ENCODE results near the gene ZNF552.
"Not testable (repeated sequence)": the region's sequence is repeated elsewhere in the genome, so short reads cannot be mapped to it uniquely, and the experiment has no call there.

ZNF552 gene

DNA sequence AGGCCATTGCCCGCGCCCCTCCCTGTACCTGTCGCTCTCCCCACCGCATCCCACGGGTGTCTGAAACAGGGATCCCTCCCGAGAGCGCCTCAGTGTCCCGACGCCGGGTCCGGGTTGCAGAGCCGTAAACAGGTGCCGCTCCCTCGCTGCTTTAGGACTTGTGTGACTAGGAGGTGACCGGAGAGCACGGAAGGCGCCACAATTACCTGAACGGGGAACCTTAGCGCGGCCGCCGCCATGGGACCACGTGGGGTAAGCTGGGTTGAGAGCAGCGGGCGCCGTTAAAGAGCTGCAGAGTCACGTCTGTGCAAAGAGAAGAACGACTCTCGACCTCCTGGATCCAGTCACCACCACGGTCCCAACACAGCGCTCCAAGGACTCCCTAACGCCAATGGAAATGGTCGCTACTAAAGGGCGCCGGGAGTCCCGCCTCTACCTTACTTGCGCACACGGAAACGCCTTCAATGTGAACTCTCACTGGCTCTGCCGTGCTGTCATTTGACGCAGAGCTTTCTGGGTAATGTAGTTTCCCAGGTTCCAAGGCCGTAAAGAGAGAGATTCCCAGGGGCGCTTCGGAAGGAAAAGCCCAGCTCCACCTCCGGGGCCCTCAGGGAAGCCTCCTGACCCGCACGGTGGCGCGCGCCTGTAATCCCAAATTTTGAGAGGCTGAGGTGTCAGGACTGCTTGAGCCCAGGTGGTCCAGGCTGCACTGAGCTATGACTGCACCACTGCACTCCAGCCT, at the start of gene ZNF552:
TSS of gene ZNF552 (minus strand) at position 409 of the 742 bp plus-strand sequence. CDS start at position 239, 170 bp downstream.
- peak; percentile 91 to 92 for DNase-seq
- TF ChIP-seq POLR2A (IDR thresholded peaks at IDR 0.05; ENCODE audit: low read length) (peak; percentile 88), GATA1 (IDR thresholded peaks at IDR 0.05; ENCODE audit: low read depth, low read length) (no peak)

DNA sequence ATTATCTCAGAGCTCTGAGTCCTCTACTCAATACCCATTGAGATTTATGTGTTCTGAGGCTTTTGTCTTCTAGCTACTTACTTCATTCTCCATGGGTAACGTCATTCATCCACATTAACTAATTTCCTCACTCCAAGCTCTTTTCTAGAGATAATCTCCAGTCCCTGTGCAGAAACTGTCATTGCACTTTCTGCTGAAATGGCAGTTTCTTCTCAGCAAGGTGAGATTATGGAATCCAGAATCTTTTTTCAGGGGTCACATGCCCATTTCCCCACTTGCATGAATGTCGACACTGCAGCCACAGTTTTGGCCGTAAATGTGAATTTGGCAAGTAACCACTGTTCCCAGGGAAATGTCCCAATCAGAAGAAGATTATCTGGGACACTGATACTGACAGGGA, 47.6 kb upstream of the ZNF552 start:
- not testable (repeated sequence) for DNase-seq

DNA sequence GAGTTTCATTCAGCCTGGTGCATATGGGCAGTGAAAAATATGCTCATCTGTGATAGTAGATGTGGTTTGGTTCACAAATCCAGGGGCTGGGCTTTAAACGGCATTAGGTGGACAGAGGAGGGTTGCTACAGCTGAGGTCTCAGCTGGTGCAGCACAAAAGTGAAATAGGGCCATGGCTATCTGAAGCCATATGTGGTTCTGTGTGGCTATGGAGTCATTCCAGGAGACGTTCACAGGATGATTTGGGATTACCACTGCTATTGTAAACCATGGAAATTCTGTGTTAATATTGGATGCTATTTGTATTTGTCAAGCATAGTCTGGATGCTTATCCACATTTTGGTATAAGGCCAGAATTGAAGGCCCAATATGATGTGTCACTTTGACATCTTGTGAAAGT, 39.4 kb upstream of the ZNF552 start:
- not testable (repeated sequence) for DNase-seq

DNA sequence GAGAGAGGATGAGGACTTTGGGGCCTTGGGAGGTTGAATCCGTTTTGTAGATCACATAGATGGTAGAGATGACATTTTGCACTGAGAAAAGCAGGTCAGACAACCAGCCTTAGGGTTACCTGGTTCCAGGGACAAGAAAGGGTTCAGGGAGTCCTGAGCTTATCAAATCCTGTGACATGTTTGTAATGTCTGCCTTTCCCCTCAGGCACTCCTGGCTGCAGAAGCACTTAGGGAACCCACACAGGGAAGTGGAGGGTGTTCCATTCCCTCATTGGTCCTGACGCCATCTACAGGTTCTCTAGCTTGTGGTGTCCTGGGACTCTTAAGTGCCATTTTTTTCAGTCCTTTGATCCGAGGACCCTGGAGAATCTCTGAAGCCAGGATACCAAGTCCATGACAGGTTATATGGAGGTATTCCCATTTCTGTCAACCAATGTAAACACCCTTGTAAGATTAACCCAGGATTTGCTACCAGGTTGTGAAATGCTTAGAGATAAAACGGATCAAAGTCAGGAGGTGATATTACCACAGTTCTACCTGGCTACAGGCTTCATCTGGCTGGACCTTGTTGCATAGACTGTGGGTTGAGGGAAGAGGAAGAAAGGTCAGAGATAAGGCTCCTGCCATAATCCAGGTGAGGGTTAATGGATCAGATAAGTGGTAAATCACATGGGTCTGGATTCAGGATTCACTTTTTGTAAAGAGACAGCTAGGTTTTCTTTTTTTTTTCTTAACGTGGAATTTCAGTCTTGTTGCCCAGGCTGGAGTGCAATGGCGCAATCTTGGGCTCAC, 37.3 kb upstream of the ZNF552 start:
- not testable (repeated sequence) for DNase-seq

DNA sequence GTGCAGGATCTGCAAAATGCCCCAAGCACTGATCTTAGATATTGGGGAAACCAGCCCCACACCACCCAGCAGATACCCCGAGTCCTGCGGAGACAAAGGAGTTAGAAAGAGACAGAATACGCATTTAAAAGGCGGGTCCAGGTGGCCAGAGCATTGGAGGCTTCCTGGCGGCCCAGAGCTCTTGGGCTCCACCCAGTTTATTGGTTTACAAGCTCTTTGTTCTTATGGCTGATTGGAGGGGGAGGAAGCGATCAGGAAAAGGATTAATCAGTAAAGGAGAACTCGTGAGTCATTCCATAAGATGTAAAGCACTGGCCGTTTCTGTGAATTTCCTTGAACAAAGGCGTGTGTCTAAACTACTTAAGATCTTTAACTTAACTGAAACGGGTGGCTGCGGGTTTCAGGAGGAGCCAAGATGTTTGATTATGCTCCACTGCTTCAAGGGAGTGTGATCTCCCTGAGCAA, 35.9 kb upstream of the ZNF552 start:
- peak; percentile 52 to 55 for DNase-seq
- TF ChIP-seq GATA1 (IDR thresholded peaks at IDR 0.05; ENCODE audit: low read depth, low read length) (no peak), POLR2A (IDR thresholded peaks at IDR 0.05; ENCODE audit: low read length) (no peak)

DNA sequence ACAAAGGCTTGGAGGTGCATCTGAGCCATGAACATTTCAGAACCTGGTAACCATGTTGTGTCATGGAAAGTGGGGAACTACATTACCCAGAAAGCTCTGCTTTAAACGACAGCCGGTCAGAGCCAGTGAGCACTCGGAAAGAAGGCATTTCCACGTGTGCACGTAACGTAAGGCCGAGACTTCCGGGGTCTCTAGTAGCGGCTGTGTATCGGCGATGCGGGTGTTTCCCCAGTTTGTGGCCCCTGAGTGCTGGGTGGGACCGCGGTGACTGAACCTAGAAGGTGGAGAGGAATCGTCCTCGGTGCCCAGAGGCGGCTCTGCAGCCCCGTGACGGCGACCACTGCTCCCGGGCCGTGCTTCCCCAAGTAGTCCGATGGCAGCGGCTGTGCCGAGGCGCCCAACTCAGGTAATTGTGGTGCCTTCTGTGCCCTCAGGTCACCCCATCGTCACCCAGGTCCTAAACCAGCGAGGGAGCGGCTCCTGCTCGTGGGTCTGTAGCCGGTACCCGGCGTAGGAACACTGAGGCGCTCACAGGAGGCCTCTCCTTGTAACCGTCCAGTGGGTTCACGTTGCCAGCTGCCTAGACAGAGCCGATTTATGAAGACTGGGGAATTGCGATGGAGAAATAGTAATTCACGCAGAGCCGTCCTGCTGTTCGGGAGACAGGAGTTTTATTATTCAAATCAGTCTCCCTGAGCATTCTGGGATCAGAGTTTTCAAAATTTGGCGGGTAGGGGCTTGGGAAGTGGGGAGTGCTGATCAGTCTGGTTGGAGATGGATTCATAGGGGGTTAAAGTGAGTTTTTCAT, 35.2 kb upstream of the ZNF552 start, which contains the start of gene ZNF587:
TSS of gene ZNF587 (plus strand) at position 194 of the 808 bp plus-strand sequence. CDS start at position 374, 180 bp downstream.
- DNase-seq = peak; percentile 91 to 92
- peak; percentile 78 for TF ChIP-seq POLR2A (IDR thresholded peaks at IDR 0.05; ENCODE audit: low read length)

DNA sequence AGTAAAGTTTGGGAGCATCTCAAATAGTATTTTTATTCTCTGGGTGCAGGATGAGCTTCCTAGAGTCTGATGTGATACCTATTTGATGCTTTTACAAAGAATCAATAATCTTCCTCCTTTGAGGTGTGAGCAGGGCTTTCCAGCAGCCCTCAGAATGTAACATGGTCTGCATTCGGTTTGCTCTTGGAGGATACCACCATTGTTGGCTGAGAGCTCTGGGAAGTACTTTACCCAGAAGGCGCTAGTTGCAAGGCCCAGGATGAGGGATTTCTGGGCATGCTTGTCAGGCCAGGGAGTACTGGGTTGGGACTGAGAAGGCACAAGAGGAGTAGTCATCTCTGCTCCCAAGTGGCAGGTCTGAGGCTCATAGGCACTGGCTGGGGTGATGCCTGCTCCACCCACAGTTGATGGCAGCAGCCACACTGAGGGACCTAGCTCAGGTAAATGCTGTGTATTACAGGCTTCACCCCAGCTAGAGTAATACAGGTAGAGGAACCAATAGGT, 34.5 kb upstream of the ZNF552 start:
- not testable (repeated sequence) for DNase-seq

DNA sequence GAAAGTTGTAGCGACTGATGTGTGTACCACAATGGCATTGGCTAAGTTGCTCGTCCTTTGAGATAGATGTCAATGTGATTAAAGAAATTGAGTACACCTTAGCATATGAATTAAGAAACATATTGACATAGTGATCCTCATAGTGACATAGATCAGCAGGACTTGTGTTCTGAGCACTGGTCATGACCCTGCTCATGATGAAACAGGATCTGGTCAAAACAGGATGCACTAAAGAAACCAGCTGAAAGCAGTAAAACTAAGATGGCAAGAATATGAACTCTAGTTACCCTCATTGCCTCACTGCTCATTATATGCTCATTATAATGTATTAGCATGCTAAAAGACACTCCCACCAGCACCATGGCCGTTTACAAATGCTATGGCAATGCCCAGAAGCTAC, 32.5 kb upstream of the ZNF552 start:
- not testable (repeated sequence) for DNase-seq

DNA sequence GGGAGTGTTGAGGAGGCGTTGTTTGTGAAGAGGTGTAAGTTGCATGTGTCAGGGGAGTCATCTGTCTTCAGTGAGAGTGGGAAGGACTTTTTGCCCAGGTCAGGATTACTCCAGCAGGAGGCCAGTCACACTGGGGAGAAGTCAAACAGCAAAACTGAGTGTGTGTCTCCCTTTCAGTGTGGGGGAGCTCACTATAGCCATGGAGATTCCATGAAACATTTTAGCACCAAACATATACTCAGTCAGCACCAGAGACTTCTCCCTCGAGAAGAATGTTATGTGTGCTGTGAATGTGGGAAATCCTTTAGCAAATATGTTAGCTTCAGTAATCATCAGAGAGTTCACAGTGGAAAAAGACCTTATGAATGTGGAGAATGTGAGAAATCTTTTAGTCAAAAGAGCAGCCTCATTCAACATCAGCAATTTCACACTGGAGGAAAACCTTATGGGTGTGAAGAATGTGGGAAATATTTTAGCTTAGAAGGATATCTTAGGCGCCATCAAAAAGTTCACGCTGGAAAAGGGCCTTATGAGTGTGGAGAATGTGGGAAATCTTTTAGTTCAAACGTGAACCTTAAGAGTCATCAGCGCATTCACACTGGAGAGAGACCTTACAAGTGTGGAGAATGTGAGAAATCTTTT, 26.5 kb upstream of the ZNF552 start:
- no peak for DNase-seq
- no peak for TF ChIP-seq POLR2A (IDR thresholded peaks at IDR 0.05; ENCODE audit: low read length)
- TF ChIP-seq GATA1 (IDR thresholded peaks at IDR 0.05; ENCODE audit: low read depth, low read length) = no peak

DNA sequence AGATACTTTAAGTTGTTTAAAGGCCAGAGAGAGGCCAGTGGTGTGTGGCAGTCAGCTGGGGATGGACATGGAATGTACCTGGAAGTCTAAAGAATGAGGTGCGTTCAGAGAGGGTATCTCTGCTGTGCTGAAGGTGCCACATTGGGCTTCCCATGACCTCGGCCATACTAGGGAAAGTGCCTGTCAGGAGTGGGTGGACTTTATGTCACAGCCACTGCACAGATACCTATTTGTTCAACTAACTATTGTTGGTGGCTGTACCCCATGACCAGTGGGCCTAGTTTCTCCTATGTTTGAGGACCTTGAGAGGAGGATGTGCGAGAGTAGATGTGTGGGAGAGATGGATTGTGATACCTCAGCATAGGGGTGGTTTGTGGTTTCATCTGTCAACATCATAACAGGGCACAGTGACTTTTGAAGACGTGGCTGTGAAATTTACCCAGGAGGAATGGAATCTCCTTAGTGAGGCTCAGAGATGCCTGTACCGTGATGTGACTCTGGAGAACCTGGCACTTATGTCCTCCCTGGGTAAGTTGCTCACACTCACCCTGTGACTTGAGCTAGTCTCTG, 24.0 kb upstream of the ZNF552 start:
- DNase-seq = not testable (repeated sequence)

DNA sequence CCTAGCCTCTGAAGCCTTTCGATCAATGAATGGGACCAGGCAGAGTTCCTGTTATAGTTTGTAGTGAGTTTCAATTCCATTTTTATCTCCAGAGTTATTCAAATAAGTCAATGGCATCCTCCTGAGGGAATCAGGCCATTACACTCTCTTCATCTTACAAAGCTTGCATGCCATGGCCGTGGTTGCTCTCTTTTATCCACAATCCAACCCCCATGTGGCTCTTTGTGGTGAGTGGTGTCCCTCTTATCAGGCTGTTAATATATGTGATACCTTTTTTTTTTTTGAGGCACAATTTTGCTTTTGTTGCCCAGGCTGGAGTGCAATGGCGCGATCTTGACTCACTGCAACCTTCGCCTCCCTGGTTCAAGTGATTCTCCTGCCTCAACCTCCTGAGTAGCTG, 22.3 kb upstream of the ZNF552 start:
- not testable (repeated sequence) for DNase-seq

DNA sequence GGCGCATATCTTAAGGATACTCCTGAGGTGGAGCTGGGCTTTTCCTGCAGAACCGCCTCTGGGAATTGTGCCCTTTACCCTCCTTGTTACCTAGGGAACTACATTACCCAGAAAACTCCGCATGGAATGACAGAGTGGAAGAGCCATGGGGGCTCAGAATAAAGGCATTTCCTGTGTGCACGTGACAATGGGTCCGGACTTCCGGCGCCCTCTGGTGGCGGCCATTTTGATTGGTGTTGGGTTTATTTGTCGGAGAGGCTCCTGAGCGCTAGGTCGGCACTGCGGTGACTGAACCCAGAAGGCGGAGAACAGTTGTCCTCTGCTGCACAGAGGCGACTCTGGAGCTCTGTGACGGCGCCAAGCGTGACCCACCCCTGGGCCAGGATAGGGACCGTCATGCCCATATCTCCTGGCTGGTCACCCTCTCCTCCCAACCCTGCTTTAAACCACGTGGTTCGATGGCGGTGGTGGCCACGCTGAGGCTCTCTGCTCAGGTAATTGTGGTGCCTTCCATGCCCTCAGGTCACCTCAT, 15.4 kb upstream of the ZNF552 start, which contains the start of gene ZNF587B:
TSS of gene ZNF587B (plus strand) at position 229 of the 532 bp plus-strand sequence. CDS start at position 459, 230 bp downstream.
- peak; percentile 67 to 72 for DNase-seq
- TF ChIP-seq POLR2A (IDR thresholded peaks at IDR 0.05; ENCODE audit: low read length) (no peak), GATA1 (IDR thresholded peaks at IDR 0.05; ENCODE audit: low read depth, low read length) (no peak)

DNA sequence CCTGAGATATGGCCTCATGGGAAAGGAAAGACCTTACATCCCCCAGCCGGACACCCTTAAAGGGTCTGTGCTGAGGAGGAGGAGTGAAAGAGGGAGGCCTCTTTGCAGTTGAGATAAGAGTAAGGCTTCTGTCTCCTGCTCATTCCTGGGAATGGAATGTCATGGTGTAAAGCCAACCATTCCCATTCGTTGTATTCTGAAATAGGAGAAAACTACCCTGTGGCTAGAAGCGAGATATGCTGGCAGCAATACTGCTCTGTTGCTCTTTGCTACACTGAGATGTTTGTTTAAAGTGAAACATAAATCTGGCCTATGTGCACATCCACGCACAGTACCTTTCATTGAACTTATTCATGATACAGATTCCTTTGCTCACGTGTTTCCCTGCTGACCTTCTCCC, 14.6 kb upstream of the ZNF552 start:
- TF ChIP-seq POLR2A (IDR thresholded peaks at IDR 0.05; ENCODE audit: low read length) (no peak), GATA1 (IDR thresholded peaks at IDR 0.05; ENCODE audit: low read depth, low read length) (no peak)
- DNase-seq = no peak

DNA sequence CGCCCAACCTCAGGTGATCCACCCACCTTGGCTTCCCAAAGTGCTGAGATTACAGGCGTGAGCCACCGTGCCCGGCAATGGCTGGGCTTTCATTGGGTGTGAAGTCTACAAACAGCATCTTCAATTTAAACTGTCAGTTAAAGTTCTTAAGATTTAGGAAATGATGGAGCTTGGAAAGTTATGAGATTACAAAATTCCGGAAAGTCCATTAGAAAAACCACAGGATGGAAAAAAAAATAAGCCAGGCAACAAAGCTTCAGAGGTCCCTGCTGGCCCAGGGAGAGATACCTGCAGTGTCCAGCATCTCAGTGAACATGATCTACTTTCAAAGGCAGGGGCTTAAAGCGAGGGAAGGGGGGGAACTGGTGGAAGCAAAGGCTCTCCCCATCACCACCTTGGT, 10.8 kb upstream of the ZNF552 start:
- DNase-seq = no peak
- TF ChIP-seq POLR2A (IDR thresholded peaks at IDR 0.05; ENCODE audit: low read length) = no peak
- TF ChIP-seq GATA1 (IDR thresholded peaks at IDR 0.05; ENCODE audit: low read depth, low read length) = no peak

DNA sequence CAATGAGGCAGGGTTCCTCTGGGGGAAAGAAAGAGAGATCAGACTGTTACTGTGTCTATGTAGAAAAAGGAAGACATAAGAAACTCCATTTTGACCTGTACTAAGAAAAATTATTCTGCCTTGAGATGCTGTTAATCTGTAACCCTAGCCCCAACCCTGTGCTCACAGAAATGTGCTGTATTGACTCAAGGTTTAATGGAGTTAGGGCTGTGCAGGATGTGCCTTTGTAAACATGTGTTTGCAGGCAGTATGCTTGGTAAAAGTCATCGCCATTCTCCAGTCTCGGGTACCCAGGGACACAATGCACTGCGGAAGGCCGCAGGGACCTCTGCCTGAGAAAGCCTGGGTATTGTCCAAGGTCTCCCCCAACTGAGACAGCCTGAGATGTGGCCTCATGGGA, 8.9 kb upstream of the ZNF552 start:
- DNase-seq = not testable (repeated sequence)

DNA sequence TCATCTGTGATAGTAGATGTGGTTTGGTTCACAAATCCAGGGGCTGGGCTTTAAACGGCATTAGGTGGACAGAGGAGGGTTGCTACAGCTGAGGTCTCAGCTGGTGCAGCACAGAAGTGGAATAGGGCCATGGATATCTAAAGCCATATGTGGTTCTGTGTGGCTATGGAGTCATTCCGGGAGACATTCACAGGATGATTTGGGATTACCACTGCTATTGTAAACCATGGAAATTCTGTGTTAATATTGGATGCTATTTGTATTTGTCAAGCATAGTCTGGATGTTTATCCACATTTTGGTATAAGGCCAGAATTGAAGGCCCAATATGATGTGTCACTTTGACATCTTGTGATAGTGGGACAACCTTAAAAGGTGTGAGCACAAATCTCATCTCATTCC, 8.4 kb upstream of the ZNF552 start:
- DNase-seq = not testable (repeated sequence)

DNA sequence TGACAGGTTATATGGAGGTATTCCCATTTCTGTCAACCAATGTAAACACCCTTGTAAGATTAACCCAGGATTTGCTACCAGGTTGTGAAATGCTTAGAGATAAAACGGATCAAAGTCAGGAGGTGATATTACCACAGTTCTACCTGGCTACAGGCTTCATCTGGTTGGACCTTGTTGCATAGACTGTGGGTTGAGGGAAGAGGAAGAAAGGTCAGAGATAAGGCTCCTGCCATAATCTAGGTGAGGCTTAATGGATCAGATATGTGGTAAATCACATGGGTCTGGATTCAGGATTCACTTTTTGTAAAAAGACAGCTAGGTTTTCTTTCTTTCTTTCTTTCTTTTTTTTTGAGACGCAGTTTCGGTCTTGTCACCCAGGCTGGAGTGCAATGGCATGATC, 6.8 kb upstream of the ZNF552 start:
- DNase-seq = not testable (repeated sequence)

DNA sequence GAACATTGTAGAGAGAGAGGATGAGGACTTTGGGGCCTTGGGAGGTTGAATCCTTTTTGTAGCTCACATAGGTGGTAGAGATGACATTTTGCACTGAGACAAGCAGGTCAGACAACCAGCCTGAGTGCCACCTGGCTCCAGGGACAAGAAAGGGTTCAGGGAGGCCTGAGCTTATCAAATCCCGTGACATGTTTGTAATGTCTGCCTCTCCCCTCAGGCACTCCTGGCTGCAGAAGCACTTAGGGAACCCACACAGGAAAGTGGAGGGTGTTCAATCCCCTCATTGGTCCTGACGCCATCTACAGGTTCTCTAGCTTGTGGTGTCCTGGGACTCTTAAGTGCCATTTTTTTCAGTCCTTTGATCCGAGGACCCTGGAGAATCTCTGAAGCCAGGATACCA, 6.4 kb upstream of the ZNF552 start:
- not testable (repeated sequence) for DNase-seq
